Body of pancreas (tissue), 4 donors: ENCODE results near the gene CD55.

Experiments used
- CTCF ChIP-seq, 7 experiments: fragments of 450-650 bp in 4 of 7; fragments of 200-600 bp in 3 of 7; sonication (generic) in 3 of 7; IDR thresholded peaks; one replicate each; pipeline ENCODE4 v1.5.1; 2016 to 2019; ENCODE audit warnings: antibody characterized with exemption in 7 of 7
- POLR2A ChIP-seq, 3 donors: fragments of 450-650 bp; IDR thresholded peaks; one replicate each; pipeline ENCODE4 v1.6.1; 2016; ENCODE audit warnings: antibody characterized with exemption in 3 of 3, mild to moderate bottlenecking in 2 of 3

GRCh38 chr1:207282058-207282457 lies 39.4 kb upstream of the CD55 start:
- TF ChIP-seq POLR2A (IDR thresholded peaks at IDR 0.05) (no peak), CTCF (IDR thresholded peaks at IDR 0.05) (no peak)
